ENCODE data around the gene CALU.

DNA sequence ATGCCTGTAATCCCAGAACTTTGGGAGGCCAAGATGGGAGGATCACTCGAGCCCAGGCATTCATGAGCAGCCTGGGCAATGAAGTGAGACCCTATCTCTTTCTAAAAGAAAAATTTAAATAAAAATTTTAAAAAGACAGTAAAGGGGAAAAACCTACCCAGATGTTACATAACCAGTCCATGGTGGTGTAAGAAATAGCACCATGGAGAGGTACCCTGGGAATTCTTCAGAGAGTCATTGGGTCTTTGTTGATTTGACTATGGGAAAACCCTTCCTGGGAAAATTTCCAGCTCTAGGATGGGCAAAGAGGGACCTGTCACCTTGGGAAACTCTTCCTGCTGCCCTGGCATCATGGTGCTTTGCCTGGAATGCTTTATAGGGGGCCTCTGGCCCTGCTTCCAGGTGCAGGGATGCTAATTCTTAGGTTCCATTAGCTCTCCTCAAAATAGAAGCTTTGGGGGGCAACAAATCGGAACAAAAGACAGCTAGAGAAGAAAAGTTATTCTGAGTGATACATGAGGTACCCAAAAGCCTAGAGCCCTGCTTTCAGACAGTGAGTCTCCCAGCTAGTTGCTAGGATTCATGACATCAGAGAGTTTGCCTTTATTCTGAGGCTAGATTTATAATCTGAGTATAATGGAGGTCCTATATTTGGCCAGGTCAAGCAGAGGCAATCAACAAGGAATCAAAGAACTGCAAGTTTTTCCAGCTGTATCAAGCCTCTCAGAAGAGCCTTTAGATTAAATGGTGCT, 62.7 kb downstream of the CALU start:
- TF ChIP-seq CTCF (conservative IDR thresholded peaks at IDR 0.05) = no peak
- no peak for TF ChIP-seq ZFX (IDR thresholded peaks at IDR 0.05)
